C4-2B (cell line): ENCODE data around the gene POC5.

ENCODE experiments used
- ZFX ChIP-seq: fragments of 450-650 bp; IDR thresholded peaks from 2 replicates; pipeline ENCODE4 v1.6.1; 2017
- TF ChIP-seq, protein P1 (sequence below): fragments of 450-650 bp; conservative IDR thresholded peaks from 2 replicates; pipeline ENCODE4 v1.5.1; 2017; ENCODE audit warnings: mild to moderate bottlenecking

DNA sequence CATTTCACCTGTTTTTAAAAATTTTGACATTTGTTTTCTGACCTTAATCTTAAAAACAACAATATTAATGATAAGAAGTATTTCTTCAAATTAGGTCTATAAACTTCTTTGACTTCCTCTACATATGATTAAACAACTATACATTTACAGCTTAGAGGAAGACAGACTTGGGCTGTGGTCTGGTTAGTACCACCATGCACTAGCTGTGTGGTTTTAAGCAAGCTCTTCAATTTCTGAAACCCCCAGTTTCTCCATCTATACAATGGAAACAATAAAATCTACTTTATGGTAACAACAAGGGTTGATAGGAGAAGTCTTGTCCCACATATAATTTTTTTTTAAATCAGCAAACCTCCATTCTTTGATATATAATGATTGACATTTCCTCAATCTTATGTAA is 90.3 kb downstream of the POC5 start:
- TF ChIP-seq, protein P1, sequence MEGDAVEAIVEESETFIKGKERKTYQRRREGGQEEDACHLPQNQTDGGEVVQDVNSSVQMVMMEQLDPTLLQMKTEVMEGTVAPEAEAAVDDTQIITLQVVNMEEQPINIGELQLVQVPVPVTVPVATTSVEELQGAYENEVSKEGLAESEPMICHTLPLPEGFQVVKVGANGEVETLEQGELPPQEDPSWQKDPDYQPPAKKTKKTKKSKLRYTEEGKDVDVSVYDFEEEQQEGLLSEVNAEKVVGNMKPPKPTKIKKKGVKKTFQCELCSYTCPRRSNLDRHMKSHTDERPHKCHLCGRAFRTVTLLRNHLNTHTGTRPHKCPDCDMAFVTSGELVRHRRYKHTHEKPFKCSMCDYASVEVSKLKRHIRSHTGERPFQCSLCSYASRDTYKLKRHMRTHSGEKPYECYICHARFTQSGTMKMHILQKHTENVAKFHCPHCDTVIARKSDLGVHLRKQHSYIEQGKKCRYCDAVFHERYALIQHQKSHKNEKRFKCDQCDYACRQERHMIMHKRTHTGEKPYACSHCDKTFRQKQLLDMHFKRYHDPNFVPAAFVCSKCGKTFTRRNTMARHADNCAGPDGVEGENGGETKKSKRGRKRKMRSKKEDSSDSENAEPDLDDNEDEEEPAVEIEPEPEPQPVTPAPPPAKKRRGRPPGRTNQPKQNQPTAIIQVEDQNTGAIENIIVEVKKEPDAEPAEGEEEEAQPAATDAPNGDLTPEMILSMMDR: no peak
- no peak for TF ChIP-seq ZFX
